Vagina (tissue), 2 donors: ENCODE data around the gene PLD1.

ENCODE experiments used
- POLR2A ChIP-seq, 2 donors: fragments of 450-650 bp; IDR thresholded peaks; one replicate each; pipeline ENCODE4 v1.6.1; 2017; ENCODE audit warnings: antibody characterized with exemption in 2 of 2, mild to moderate bottlenecking in 2 of 2, moderate library complexity in 2 of 2
- POLR2AphosphoS5 ChIP-seq, 2 donors: sonication (generic); formaldehyde crosslinking; IDR thresholded peaks; one replicate each; pipeline ENCODE4 v1.9.0; 2017; ENCODE audit warnings: antibody characterized with exemption in 2 of 2, mild to moderate bottlenecking in 2 of 2, low read depth in 1 of 2; ENCODE audit not compliant: insufficient read depth in 1 of 2
- TF ChIP-seq, protein P1 (sequence below), 3 experiments: fragments of 450-650 bp in 2 of 3; fragments of 200-600 bp in 1 of 3; sonication (generic) in 1 of 3; IDR thresholded peaks; one replicate each; pipeline ENCODE4 v1.5.1; 2017 to 2019; ENCODE audit warnings: antibody characterized with exemption in 3 of 3, mild to moderate bottlenecking in 2 of 3, moderate library complexity in 2 of 3

DNA sequence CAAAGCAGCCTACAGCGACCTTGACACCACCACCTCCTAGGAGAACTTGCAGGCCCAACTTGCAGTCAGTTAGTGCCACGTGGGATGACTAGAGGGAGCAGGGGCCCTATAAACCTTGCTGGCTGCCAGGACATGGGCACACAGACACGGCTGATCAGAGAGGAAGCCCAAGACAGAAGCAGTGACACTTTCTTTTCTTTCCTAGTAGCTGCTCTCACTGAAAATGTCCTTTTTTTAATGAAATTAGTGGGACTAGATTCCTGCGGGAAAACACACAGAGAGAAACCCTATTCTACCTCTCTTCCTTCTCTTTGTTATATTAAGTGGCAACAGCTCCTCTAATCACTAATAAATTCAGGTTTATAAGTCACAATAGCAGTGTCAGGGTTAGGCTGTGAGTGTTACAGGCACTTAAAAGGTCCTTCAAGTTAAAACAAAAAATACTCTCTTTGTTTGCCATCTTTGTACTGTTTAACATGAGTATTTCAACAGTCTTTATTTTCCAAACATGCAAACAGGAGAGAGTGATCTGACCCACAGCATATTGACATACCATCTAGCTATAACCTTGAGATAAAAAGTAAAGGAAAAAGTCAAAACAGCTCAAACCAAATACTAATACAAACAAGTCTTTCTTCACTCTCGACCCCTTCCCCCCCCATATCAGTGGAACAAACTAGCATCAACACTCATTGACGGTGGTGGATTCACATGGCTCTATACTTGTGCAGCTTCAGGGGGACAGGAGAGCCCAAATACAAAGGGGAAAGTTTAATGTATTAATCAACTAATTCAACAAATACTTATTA lies 30.7 kb upstream of the PLD1 start:
- TF ChIP-seq POLR2A (IDR thresholded peaks at IDR 0.05) = no peak
- TF ChIP-seq, protein P1, sequence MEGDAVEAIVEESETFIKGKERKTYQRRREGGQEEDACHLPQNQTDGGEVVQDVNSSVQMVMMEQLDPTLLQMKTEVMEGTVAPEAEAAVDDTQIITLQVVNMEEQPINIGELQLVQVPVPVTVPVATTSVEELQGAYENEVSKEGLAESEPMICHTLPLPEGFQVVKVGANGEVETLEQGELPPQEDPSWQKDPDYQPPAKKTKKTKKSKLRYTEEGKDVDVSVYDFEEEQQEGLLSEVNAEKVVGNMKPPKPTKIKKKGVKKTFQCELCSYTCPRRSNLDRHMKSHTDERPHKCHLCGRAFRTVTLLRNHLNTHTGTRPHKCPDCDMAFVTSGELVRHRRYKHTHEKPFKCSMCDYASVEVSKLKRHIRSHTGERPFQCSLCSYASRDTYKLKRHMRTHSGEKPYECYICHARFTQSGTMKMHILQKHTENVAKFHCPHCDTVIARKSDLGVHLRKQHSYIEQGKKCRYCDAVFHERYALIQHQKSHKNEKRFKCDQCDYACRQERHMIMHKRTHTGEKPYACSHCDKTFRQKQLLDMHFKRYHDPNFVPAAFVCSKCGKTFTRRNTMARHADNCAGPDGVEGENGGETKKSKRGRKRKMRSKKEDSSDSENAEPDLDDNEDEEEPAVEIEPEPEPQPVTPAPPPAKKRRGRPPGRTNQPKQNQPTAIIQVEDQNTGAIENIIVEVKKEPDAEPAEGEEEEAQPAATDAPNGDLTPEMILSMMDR (IDR thresholded peaks at IDR 0.05) = no peak
- TF ChIP-seq POLR2AphosphoS5 (IDR thresholded peaks at IDR 0.05; ENCODE audit: insufficient read depth in 1 of 2, low read depth in 1 of 2) = no peak
